ENCODE results near the gene C19orf53.
A peak's percentile ranks its signal among the peaks of the same experiment; 100 is the strongest.
"Not testable (repeated sequence)": the region's sequence is repeated elsewhere in the genome, so short reads cannot be mapped to it uniquely, and the experiment has no call there.

C19orf53 gene

GRCh38 chr19:13764101-13764807 lies 10.0 kb upstream of the C19orf53 start, which contains the start of gene MRI1:
MRI1 (plus strand) TSS chr19:13764522; CDS start chr19:13764589, 67 bp downstream.
- peak; percentile 19 to 55 for DNase-seq

- no peak for DNase-seq
Observed at GRCh38 chr19:13764821-13765394, 9.3 kb upstream of the C19orf53 start.

GRCh38 chr19:13765395-13766094 lies 8.7 kb upstream of the C19orf53 start:
- no peak for DNase-seq

- no peak for DNase-seq
Observed at GRCh38 chr19:13766095-13766481, 8.2 kb upstream of the C19orf53 start.

- DNase-seq, result no peak
Observed at GRCh38 chr19:13768510-13768909, 5.7 kb upstream of the C19orf53 start.

GRCh38 chr19:13770013-13770635 lies 4.1 kb upstream of the C19orf53 start:
- no peak for DNase-seq

GRCh38 chr19:13778398-13778797 lies 4.1 kb downstream of the C19orf53 start:
- DNase-seq, result no peak

GRCh38 chr19:13778847-13779246 lies 4.6 kb downstream of the C19orf53 start:
- no peak for DNase-seq

GRCh38 chr19:13779794-13780193 lies 5.5 kb downstream of the C19orf53 start:
- not testable (repeated sequence) for DNase-seq

GRCh38 chr19:13781547-13781946 lies 7.3 kb downstream of the C19orf53 start:
- DNase-seq, result peak in 1 of 2 experiments; percentile 26

- DNase-seq, result no peak
Observed at GRCh38 chr19:13782537-13782936, 8.3 kb downstream of the C19orf53 start.

GRCh38 chr19:13783565-13784500 lies 9.6 kb downstream of the C19orf53 start:
- DNase-seq, result no peak

- peak; percentile 34 to 59 for DNase-seq
Observed at GRCh38 chr19:13784731-13785452, 10.6 kb downstream of the C19orf53 start.

GRCh38 chr19:13788991-13789390 lies 14.7 kb downstream of the C19orf53 start:
- DNase-seq, result no peak

- DNase-seq, result no peak
Observed at GRCh38 chr19:13790354-13790753, 16.1 kb downstream of the C19orf53 start.

GRCh38 chr19:13793317-13793716 lies 19.1 kb downstream of the C19orf53 start:
- not testable (repeated sequence) for DNase-seq

GRCh38 chr19:13794398-13794756 lies 20.1 kb downstream of the C19orf53 start:
- DNase-seq, result no peak

- DNase-seq, result peak; percentile 97 to 99
Observed at GRCh38 chr19:13794757-13795589, 20.7 kb downstream of the C19orf53 start, which contains the start of gene ZSWIM4. ZSWIM4 (plus strand) TSS chr19:13795443; CDS start chr19:13795649, 206 bp downstream.

- no peak for DNase-seq
Observed at GRCh38 chr19:13795595-13796300, 21.5 kb downstream of the C19orf53 start.
